OCI-LY3 (cell line): ENCODE results near the gene HPCAL1.

Experiments
- H2AFZ ChIP-seq: fragments of 200-600, 300-600 bp; shearing (Covaris generic); 2 replicates; pipeline ENCODE4 v1.6.0; 2014; ENCODE audit warnings: antibody characterized with exemption, low read depth, low read length
- H3K27ac ChIP-seq: fragments of 200-600, 300-600 bp; sonication (generic); 2 replicates; pipeline ENCODE4 v1.5.1; 2014; ENCODE audit warnings: mild to moderate bottlenecking, low read length, moderate library complexity, mixed read lengths
- H3K27me3 ChIP-seq: fragments of 200-600, 300-600 bp; sonication (generic); 2 replicates; pipeline ENCODE4 v1.6.1; 2014; ENCODE audit warnings: low read depth, low read length, mixed read lengths
- H3K36me3 ChIP-seq: fragments of 200-600, 300-600 bp; sonication (generic); replicated peaks from 2 replicates; pipeline ENCODE3; 2014; ENCODE audit warnings: low read depth, low read length, mixed read lengths
- H3K4me1 ChIP-seq: fragments of 300-600, 200-600 bp; sonication (generic); 2 replicates; pipeline ENCODE4 v1.6.1; 2014; ENCODE audit warnings: low read length, mixed read lengths
- H3K4me2 ChIP-seq: fragments of 200-600, 300-600 bp; sonication (generic); 2 replicates; pipeline ENCODE4 v1.6.1; 2014; ENCODE audit warnings: low read length, mixed read lengths
- H3K4me3 ChIP-seq: fragments of 300-600, 200-600 bp; sonication (generic); 2 replicates; pipeline ENCODE4 v1.5.1; 2014; ENCODE audit warnings: antibody characterized with exemption, mild to moderate bottlenecking, low read length, moderate library complexity
- H3K79me2 ChIP-seq: fragments of 300-600, 200-600 bp; shearing (Covaris generic); 2 replicates; pipeline ENCODE4 v1.6.1; 2014; ENCODE audit warnings: mild to moderate bottlenecking, low read length, mixed read lengths
- H3K9ac ChIP-seq: fragments of 300-600, 200-600 bp; shearing (Covaris generic); 2 replicates; pipeline ENCODE4 v1.6.0; 2014; ENCODE audit warnings: mild to moderate bottlenecking, low read length, moderate library complexity
- H3K9me3 ChIP-seq: fragments of 200-600, 300-600 bp; shearing (Covaris generic); 2 replicates; pipeline ENCODE4 v1.6.1; 2014; ENCODE audit warnings: low read length, mixed read lengths; ENCODE audit not compliant: insufficient read depth
- H4K20me1 ChIP-seq: fragments of 200-600, 300-600 bp; sonication (generic); 2 replicates; pipeline ENCODE4 v1.6.1; 2016; ENCODE audit warnings: low read length, mixed read lengths; ENCODE audit not compliant: insufficient read depth
- EZH2phosphoT487 ChIP-seq: fragments of 200-600 bp; shearing (Covaris generic); IDR thresholded peaks from 2 replicates; pipeline ENCODE4 v1.6.1; 2018; ENCODE audit warnings: antibody characterized with exemption, mixed run types, low read depth
- TF ChIP-seq, protein P1 (sequence below): fragments of 200-600, 300-600 bp; sonication (generic); IDR thresholded peaks from 2 replicates; pipeline ENCODE4 v1.5.1; 2014; ENCODE audit warnings: antibody characterized with exemption, low read length, low read depth

Gene HPCAL1

DNA sequence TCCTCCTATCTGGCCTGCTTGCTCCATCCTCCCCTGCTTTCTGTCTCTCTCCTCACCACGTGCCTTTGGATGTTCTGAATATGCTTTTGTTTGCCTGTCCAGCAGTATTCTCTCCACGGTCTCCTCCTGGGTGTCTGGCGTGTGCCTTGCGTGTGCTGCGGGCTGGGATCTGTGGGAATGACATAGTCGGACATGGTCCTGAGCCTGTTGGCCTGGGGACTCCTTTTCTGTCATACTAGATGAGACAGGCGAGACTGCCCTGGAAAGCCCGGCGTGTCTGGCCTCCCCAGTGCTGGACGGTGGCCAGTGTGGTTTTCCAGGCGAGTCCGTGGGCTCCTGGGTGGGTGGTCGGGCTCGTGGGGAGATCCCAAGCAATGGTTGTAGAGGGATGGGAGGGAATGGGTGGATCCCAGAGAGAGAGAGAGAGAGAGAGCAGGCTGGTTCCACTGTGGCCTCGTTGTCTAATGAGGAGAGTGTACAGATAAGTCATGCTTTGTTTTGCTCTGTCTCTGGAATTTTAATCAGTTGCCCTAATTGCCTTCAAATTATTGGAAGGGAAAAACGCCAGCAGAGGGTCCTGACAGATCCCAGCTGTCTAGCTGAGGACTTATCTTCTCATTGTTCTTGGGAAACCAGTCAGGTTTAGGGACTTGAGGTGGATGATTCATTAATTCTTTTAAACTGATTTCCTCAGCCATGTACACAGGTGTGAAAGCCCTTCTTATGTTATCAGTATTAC is 58.3 kb downstream of the HPCAL1 start:
- H3K36me3 ChIP-seq = no peaks in the 10 kb centered on the region
- H3K9me3 ChIP-seq = no peaks in the 10 kb centered on the region
- H3K79me2 ChIP-seq = no peaks in the 10 kb centered on the region
- no peaks in the 10 kb centered on the region for H4K20me1 ChIP-seq
- no peak overlapping the region for H3K9ac ChIP-seq
- H3K27ac ChIP-seq = no peak overlapping the region
- TF ChIP-seq EZH2phosphoT487 = no peak
- TF ChIP-seq, protein P1, sequence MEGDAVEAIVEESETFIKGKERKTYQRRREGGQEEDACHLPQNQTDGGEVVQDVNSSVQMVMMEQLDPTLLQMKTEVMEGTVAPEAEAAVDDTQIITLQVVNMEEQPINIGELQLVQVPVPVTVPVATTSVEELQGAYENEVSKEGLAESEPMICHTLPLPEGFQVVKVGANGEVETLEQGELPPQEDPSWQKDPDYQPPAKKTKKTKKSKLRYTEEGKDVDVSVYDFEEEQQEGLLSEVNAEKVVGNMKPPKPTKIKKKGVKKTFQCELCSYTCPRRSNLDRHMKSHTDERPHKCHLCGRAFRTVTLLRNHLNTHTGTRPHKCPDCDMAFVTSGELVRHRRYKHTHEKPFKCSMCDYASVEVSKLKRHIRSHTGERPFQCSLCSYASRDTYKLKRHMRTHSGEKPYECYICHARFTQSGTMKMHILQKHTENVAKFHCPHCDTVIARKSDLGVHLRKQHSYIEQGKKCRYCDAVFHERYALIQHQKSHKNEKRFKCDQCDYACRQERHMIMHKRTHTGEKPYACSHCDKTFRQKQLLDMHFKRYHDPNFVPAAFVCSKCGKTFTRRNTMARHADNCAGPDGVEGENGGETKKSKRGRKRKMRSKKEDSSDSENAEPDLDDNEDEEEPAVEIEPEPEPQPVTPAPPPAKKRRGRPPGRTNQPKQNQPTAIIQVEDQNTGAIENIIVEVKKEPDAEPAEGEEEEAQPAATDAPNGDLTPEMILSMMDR = no peak
- H3K4me3 ChIP-seq = no peak overlapping the region
- H3K4me2 ChIP-seq = no peak overlapping the region
- H3K4me1 ChIP-seq = no peaks in the 10 kb centered on the region
- H2AFZ ChIP-seq = no peak overlapping the region
- H3K27me3 ChIP-seq = no peaks in the 10 kb centered on the region

DNA sequence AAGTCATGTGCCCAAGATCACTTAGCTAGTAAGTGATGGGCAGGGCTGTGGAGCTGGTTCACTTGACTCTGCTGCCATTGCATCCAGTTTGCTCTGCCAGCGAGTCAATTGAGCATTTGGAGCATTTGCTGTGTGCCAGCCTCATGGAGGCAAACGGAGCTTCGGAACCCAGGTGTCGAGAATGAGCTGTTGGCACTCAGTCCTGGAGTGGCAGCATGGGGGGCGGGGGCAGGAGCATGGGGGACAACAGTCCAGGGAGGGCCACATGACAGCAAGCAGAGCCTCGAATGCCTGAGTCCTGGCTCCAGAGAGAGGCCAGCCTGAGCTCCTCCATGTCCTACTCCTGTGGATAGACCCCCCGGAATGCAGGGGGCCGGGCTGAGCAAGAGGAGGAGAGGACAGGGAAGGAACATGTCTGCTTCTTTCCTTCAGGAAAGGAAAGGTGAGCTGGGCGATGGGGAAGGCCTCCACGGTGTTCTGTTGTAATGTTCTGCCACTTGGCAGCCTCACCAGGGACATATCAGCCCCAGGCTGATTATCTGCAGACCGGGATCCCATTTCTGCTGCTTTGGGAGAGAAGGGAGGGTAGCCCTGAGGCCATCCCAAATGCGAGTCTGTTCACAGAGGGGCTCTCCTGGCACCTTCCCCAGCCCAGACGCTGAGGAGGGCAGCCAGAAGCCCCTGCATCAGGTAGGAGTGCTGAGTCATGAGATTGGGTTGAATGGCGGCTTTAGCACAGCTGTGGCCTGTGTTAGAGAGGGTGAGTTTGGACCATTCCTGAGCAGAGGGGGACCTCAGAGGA is 59.6 kb downstream of the HPCAL1 start:
- Histone ChIP-seq H3K9me3 (no peaks in the 10 kb centered on the region), H3K27ac (no peak overlapping the region), H2AFZ (no peak overlapping the region), H4K20me1 (no peaks in the 10 kb centered on the region), H3K4me1 (no peaks in the 10 kb centered on the region), H3K4me2 (no peak overlapping the region), H3K9ac (no peak overlapping the region), H3K36me3 (no peaks in the 10 kb centered on the region), H3K4me3 (no peak overlapping the region), H3K27me3 (no peaks in the 10 kb centered on the region), H3K79me2 (no peaks in the 10 kb centered on the region)
- TF ChIP-seq EZH2phosphoT487 = no peak
- TF ChIP-seq, protein P1 = no peak

DNA sequence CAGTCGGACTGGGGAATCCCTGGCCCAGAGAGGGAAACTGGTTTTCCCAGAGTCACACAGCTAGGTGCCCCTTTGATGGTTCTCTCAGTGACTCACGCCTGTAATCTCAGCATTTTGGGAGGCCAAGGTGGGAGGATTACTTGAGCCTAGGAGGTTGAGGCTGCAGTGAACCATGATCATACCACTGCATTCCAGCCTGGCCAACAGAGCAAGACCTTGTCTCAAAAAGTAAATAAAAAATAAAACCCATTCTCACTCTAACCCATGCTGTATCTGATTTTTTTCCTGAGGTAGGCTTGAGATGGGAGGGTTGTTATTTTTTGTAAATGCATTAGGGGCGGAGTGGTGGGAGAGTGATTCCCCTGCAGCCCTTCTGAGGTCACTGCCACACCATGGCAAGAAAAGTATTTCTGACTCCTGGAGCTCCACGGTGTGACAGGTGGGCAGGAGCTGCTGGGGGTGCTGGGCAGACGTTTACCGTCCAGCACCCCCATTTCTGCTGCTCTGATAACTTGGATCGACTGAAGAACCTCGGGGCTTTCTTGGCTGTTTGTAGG is 60.3 kb downstream of the HPCAL1 start:
- no peak overlapping the region for H3K4me3 ChIP-seq
- H3K27ac ChIP-seq = no peak overlapping the region
- H3K9me3 ChIP-seq = no peaks in the 10 kb centered on the region
- no peaks in the 10 kb centered on the region for H3K79me2 ChIP-seq
- no peak for TF ChIP-seq EZH2phosphoT487
- no peaks in the 10 kb centered on the region for H3K4me1 ChIP-seq
- no peaks in the 10 kb centered on the region for H3K27me3 ChIP-seq
- no peak overlapping the region for H3K4me2 ChIP-seq
- no peak overlapping the region for H3K9ac ChIP-seq
- H4K20me1 ChIP-seq = 0 out of 2 replicates have a peak, but pooled peaks cover 2% of the 10 kb centered on the region
- no peak overlapping the region for H2AFZ ChIP-seq
- no peaks in the 10 kb centered on the region for H3K36me3 ChIP-seq

DNA sequence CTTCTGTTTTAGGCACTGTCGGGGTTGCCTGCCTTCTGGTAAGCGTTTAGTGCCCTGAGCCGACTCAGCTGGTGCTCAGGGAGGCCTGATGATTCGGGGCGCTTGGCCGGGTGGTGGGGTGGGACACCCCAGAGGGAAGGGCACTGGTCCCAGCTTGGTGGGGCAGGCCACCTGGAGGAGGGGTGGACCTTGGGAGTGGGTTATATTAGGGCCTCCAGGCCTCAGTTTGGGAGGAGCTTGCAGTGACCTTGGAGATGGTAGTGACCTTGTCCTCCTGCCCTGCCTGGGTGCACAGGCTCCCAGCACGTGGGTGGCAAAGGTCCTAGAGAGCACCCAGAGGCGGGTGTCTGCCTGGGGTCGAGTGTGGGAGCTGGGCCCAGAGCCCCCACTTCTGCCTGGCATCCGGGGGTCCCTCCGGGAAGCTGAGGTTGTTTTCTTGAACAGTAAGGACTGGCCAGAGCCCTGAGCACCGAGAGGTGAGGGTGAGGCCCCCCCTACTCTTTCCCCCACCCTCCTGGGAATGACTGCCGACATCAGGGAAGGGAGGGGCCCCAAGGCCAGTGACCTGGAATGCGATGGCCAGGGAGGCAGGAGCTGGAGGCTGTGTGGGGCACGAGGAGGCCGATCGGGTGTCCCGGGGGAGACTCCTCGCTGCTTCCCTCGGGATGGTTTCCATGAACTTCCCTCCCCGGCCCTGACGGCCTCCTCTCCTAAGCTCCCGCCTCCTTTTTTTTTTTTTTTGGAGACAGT is 61.3 kb downstream of the HPCAL1 start:
- Histone ChIP-seq H3K9ac (no peak overlapping the region), H3K36me3 (no peaks in the 10 kb centered on the region), H3K27me3 (no peaks in the 10 kb centered on the region), H3K79me2 (no peaks in the 10 kb centered on the region), H3K9me3 (no peaks in the 10 kb centered on the region), H2AFZ (no peak overlapping the region), H3K27ac (no peak overlapping the region), H3K4me3 (no peak overlapping the region), H3K4me2 (no peak overlapping the region), H3K4me1 (no peaks in the 10 kb centered on the region), H4K20me1 (0 out of 2 replicates have a peak, but pooled peaks cover 2% of the 10 kb centered on the region)
- TF ChIP-seq EZH2phosphoT487 = no peak
- TF ChIP-seq, protein P1 = no peak
